T-helper 2 cell (primary cell): ENCODE data around the gene CORO1C.
"Not testable (repeated sequence)": the region's sequence is repeated elsewhere in the genome, so short reads cannot be mapped to it uniquely, and the experiment has no call there.

ENCODE experiments used
- DNase-seq, 5 experiments: peaks; one replicate each; pipeline versions ENCODE4 v3.0.0 to v3.0.0-alpha.2; 2012 to 2022

Gene CORO1C

GRCh38 chr12:108671110-108671509, 60.2 kb downstream of the CORO1C start:
- DNase-seq: no peak

DNA sequence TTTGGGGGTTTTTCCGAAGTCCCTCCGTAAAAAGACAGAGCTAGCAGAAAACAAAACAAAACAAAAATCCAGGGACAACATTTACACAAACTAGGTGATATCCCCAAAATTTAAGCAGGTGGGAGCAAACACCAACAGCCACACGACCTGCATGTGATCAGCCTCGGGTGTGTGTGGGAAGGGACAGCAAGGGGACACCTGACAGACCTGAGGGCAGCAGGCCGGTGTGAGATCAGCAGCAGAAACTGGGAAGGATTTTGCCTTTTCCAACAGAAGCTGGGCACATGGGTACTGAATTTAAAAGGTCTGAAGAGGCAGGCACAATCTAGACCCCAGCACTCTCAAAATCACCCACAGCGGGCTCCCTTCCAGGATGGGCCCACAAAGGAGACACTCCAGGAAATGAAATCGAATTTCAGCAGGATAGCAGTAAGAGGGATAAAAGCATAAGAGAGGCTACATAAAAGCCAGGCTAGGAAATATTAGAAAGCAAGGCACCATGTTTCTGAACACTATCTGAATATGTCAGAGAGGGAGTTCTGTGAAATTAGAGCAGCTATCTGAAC, 61.2 kb downstream of the CORO1C start:
- no peak for DNase-seq

GRCh38 chr12:108668542-108668941, 62.8 kb downstream of the CORO1C start:
- DNase-seq: no peak

DNA sequence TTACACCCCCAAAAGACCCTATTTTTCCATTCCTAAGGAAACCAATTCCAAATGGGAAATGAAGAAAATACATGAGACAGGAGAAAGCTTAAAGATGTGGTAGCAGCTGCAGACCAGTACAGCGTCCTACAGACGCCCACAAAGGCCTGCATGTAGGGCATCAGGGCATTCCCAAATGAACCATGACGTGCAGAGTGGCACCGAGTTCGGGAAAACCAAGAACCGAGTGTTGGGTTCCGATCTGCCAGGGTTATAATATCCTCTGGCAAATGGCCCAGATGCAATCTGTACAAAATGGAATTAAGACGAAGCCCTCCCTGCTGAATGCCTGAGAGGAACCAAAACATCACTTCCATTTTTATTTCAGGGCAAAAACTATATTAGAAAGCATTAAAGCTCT, 63.3 kb downstream of the CORO1C start:
- DNase-seq: no peak

DNA sequence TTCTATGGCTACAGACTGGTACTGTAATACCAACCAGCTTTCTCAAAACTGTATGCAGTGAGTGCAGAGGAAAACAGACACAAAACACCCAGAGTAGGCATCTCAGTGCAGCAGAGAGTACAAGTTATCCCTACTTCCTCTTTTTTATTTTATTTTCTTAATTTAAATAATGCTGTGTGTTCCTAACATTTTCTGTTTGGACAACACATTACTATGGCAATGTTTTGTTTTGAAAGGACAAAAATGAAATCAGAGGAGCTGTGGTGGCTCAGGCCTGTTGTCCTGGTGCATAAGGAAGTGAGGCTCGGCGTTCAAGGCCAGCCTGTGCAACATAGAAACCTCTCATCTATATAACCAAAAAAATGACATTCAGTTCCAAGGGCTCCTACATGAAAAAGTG, 64.0 kb downstream of the CORO1C start:
- no peak for DNase-seq

DNA sequence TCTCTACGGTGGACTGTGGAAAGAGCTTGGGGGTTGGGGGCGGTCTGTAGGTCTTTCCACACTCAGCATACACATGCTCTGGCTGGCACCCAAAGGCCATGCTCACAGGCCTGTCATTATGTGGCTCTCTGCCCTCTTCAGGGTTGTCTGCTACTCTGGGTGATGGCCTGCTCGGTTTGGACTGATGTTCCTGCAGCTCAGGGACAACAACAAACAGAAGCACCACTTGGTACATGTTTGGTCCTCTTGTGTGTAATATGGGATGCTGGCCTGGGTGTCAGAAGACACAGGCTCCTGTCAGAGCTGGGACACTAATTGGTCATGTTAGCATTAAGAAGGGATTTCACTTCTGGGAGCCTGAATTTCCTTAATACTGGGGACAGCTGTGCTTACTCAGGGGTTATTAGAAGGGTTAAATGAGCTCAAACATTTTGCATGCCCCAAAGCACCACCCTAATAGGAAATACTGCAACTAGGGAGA, 64.9 kb downstream of the CORO1C start:
- DNase-seq: no peak

DNA sequence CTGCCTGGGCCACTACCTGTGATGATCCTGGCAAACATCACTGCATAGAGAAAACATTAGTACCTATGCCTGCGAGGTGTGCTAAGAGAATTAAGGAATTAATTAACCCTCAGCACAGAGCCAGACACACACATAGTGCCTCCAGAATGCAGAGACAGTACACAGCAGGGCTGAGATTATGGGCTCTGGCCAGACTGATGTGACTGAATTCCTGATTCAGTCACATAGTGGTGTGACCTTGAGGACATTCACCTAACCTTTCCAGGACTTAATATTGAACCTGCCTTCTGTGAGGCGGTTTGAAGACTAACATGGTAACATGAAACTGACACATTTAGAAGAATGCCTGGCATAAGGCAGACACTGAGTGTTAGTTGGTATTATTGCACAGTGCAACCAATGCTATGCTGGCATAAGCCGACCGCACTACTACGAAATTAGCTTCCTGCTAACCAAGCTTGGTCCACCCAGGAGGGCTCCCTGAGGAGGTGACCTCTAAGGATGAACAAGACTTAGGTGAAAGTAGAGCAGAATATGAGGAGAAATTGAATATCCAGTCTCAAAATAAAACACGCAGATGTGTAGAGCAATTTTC, 65.6 kb downstream of the CORO1C start:
- no peak for DNase-seq

DNA sequence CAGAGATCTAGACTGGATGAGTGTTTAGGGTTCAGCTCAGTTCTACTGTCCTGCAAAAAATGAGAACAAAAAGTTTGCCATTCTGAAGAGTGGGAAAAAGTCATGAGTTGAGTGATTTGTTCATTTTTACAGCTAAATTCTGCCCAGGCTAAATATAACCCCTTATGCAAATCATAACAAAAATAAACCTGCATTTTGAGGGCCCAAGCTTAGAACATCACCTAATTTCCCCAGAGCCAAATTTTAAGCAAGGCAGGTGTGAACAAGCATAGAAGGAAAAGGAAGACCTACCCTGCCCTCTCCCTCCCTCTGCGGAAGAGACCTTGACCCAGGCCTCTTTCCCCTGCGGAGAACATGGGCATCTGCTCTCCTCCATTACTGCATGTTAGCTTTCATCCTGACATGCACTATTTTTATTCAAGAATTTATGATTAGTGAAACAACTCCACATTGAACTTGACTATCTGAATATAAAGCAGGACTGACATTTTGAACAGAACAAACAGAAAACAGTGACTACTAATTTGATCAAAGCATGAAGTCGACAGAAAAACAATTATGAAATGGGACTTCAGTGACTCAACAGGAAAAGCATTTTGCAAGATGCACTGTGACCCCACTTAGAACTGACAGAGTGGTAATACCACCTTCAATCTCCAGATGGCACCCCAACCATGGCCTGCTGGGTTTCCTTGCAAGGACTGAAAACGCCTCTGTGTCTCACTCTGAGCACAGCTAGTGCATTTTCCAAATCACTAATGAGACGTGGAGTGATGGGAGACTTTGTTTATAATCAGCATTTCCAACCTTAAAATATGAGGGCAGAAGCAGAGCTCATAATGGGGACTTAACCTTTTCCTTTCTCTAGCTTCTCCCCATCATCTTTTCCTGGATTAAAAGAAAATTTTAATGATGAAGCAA, 66.7 kb downstream of the CORO1C start:
- peak in 4 of 5 experiments; percentile 62 to 89 (median 68) for DNase-seq

- no peak for DNase-seq
Measured at GRCh38 chr12:108663324-108664015, 67.8 kb downstream of the CORO1C start.

GRCh38 chr12:108658115-108658514, 73.2 kb downstream of the CORO1C start:
- not testable (repeated sequence) for DNase-seq

GRCh38 chr12:108657130-108657745, 74.1 kb downstream of the CORO1C start:
- no peak for DNase-seq

GRCh38 chr12:108656247-108656646, 75.1 kb downstream of the CORO1C start:
- not testable (repeated sequence) for DNase-seq

DNA sequence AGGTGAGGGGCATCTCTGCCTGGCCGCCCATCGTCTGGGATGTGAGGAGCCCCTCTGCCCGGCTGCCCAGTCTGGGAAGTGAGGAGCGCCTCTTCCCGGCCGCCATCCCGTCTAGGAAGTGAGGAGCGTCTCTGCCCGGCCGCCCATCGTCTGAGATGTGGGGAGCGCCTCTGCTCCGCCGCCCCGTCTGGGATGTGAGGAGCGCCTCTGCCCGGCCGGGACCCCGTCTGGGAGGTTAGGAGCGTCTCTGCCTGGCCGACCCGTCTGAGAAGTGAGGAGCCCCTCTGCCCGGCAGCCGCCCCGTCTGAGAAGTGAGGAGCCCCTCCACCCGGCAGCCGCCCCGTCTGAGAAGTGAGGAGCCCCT, 75.5 kb downstream of the CORO1C start:
- DNase-seq: not testable (repeated sequence)

DNA sequence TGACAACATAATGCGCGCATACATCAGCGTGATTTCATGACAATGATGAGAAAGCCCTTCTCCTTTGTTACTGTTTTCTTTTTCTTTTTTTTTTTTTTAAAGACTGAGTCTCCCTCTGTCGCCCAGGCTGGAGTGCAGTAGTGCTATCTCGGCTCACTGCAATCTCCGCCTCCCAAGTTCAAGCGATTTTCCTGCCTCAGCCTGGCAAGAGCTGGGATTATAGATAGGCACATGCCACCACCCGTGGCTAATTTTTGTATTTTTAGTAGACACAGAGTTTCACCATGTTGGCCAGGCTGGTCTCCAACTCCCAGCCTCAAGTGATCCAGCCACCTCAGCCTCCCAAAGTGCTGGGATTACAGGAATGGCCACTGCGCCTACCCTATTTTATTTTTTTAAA, 76.7 kb downstream of the CORO1C start:
- DNase-seq: not testable (repeated sequence)

GRCh38 chr12:108653922-108654321, 77.4 kb downstream of the CORO1C start:
- DNase-seq: no peak

DNA sequence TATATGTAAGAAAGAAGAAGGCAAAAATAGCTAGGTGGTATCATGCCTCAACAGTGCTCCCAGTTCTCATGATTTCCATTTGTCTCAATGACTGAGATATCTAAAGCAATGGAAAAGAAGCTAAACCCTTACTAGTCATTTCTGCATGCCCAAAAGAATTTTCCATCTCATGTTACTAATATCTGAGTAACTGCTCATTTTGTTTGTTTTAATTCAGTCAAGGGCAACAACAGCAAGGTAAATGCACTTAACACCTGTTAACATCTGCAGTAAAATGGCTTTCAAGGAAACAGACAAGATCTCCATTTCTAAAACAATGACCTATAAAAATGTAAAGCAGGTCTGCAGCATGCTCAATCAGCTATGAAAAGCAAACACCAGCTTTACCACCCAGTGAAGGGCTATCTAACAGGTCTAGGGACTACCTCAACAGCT, 78.2 kb downstream of the CORO1C start:
- no peak for DNase-seq

DNA sequence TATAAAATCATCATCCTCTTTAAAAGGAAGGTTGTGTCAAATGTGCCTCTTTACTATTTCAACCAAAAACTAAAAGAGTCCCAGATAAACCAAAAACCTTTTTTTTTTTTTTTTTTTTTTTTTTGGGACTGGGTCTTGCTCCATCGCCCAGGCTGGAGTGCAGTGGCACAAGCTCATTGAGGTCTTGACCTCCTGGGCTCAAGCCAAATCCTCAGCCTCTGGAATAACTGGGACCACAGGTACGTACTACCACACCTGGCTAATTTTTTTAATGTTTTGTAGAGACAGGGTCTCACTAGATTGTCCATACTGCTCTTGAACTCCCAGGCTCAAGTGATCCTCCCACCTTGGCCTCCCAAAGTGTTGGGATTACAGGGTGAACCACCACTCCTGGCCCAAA, 81.2 kb downstream of the CORO1C start:
- DNase-seq: no peak

- no peak for DNase-seq
Measured at GRCh38 chr12:108649669-108650068, 81.6 kb downstream of the CORO1C start.

DNA sequence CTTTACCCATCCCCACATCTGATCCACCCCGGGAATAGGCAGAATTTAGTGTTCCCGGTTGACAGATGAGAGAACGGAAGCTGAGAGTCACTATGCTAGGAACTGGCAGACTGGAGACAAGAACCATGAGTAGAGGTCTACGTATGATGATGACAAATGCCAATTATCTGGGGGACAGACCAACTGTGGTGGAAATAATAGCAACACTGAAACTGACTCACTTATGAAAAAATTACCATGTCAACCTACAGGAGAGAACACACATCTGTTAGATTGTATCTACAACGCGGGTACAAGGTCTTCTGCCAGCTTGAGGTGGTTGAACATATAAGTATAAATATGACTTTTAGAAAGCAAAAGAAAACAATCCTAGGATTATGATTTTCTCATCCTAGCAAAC, 82.2 kb downstream of the CORO1C start:
- DNase-seq: peak in 1 of 5 experiments; percentile 61

- DNase-seq: no peak
Measured at GRCh38 chr12:108648371-108648770, 82.9 kb downstream of the CORO1C start.

- DNase-seq: no peak
Measured at GRCh38 chr12:108647585-108648287, 83.6 kb downstream of the CORO1C start.
